Kidney (tissue), 14 donors: ENCODE measurements around the gene PPARA. TPM values are rescaled to one million over a fixed set of nuclear protein-coding genes. Genes with fewer than 3 reads are reported as not detected.

Experiments used
- DNase-seq, 5 donors: peaks; one replicate each; pipeline ENCODE4 v3.0.0-alpha.2; 2013 to 2020
- FAIRE-seq: peaks from 2 replicates; lab custom pipeline; 2012; peaks lifted over from hg19 to GRCh38; lab: Jason Lieb, UNC
- H3K27ac ChIP-seq, 2 donors: one replicate each; pipeline ENCODE4 v1.7.0; 2013; ENCODE audit warnings: low read depth in 2 of 2, low read length in 2 of 2, inconsistent platforms in 1 of 2
- H3K27me3 ChIP-seq: one replicate; pipeline ENCODE4 v1.7.1; 2013; ENCODE audit warnings: low read length, inconsistent platforms; ENCODE audit not compliant: control insufficient read depth, insufficient read depth
- H3K36me3 ChIP-seq, 3 donors: one replicate each; pipeline versions ENCODE4 v1.7.0 to v1.7.1; 2013; ENCODE audit warnings: low read length in 3 of 3, control low read depth in 1 of 3, inconsistent platforms in 1 of 3; ENCODE audit not compliant: insufficient read depth in 3 of 3, control insufficient read depth in 2 of 3
- H3K4me1 ChIP-seq, 3 donors: one replicate each; pipeline versions ENCODE4 v1.7.0 to v1.7.1; 2013; ENCODE audit warnings: low read length in 3 of 3, inconsistent platforms in 1 of 3, low read depth in 1 of 3; ENCODE audit not compliant: control insufficient read depth in 2 of 3, insufficient read depth in 2 of 3
- H3K4me3 ChIP-seq, 3 donors: one replicate each; pipeline versions ENCODE4 v1.7.0 to v1.8.1; 2013; ENCODE audit warnings: low read length in 3 of 3, control low read depth in 1 of 3, inconsistent platforms in 1 of 3
- H3K9ac ChIP-seq, 3 donors: one replicate each; pipeline versions ENCODE4 v1.7.0 to v1.7.1; 2013; ENCODE audit warnings: low read length in 3 of 3, control low read depth in 1 of 3, inconsistent platforms in 1 of 3
- H3K9me3 ChIP-seq, 3 donors: one replicate each; pipeline versions ENCODE4 v1.7.0 to v1.7.1; 2013; ENCODE audit warnings: low read length in 3 of 3, control low read depth in 1 of 3, inconsistent platforms in 1 of 3; ENCODE audit not compliant: control insufficient read depth in 2 of 3, insufficient read depth in 1 of 3
- intact Hi-C: fragments of 100-400 bp; cut with DNase I; formaldehyde crosslinking; loops from one replicate; pipeline ENCODE4 v1.11.1; 2022
- polyA plus RNA-seq: library from polyadenylated mRNA; stranded (reverse); fragments of 350-450 nt; fragmentation: Illumina TruSeq; extraction: RNeasy Lipid Tissue Mini Kit (QIAGEN cat#74804); gene quantifications from one replicate; pipeline ENCODE4 v1.2.3, GENCODE V29; 2014; ENCODE audit warnings: low read depth, low replicate concordance; ENCODE audit not compliant: insufficient read depth
- total RNA-seq: library from RNA; stranded (reverse); fragmentation: NEBNext Ultra II Directional; extraction: Animal tissue kit (Norgen Biotek cat#: 25700); gene quantifications from one replicate; pipeline ENCODE4 v1.2.1, GENCODE V29; 2021
- TF ChIP-seq, protein P1 (sequence below): IDR thresholded peaks from 3 replicates; pipeline ENCODE4 v1.5.1; 2012; ENCODE audit warnings: mild to moderate bottlenecking, moderate library complexity, borderline replicate concordance; ENCODE audit not compliant: insufficient read depth; ENCODE audit errors: extremely low read depth
- donor health status: control.
- donor health status: control.
- donor health status: control.
- donor health status: control.
- donor health status: control.
- donor health status: DM: yes; HTN: yes; CAD: no.
- donor health status: Normal renal cell carcinoma (clear cell type).

The PPARA gene
- total and polyA plus RNA-seq, 2 donors from 2014 or later = 15.8 to 36.8 TPM

DNA sequence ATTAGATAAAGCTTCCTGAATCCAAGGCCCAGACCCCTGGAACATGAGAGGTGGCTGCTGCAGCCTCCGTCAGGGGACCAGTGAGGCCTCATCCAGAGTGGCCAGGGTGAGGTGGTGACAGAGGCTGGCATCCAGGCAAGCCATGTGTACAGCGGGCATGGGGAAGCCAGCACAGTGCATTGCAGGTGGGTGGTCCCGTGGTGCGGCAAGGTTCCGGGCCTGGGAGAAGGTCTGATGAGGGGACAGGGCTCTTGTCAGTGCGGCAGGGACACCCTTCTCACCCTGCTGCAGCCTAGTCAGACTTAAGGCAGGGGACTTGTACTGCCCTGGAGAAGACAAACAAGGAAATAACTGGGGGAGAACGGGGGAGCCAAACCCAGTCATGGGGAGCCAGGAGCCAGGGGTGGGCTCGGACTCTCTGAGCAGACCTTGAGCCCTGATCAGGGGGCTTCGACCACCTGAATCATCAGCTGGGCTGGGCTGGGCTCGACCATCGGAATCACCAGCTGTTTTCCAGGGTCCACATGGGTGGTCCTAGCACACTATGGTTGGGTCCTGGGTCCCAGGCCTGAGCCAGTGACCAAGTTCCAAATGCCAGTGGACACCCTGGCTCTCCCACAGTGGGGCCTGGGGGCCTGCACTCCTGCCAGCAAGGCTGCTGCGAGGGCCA lies 122.6 kb downstream of the PPARA start:
- intact Hi-C loops = no loop called here
- Histone ChIP-seq H3K9ac (no peak overlapping the region), H3K4me1 (peaks cover 0 to 8% (median 4%) of the 10 kb centered on the region in 3 donors), H3K36me3 (peaks cover 5 to 62% (median 39%) of the 10 kb centered on the region in 3 donors), H3K9me3 (no peaks in the 10 kb centered on the region), H3K4me3 (no peak overlapping the region), H3K27ac (no peak overlapping the region), H3K27me3 (no peaks in the 10 kb centered on the region)
- FAIRE-seq (no peak), DNase-seq (peak in 1 of 5 donors; percentile 53)
- TF ChIP-seq, protein P1, sequence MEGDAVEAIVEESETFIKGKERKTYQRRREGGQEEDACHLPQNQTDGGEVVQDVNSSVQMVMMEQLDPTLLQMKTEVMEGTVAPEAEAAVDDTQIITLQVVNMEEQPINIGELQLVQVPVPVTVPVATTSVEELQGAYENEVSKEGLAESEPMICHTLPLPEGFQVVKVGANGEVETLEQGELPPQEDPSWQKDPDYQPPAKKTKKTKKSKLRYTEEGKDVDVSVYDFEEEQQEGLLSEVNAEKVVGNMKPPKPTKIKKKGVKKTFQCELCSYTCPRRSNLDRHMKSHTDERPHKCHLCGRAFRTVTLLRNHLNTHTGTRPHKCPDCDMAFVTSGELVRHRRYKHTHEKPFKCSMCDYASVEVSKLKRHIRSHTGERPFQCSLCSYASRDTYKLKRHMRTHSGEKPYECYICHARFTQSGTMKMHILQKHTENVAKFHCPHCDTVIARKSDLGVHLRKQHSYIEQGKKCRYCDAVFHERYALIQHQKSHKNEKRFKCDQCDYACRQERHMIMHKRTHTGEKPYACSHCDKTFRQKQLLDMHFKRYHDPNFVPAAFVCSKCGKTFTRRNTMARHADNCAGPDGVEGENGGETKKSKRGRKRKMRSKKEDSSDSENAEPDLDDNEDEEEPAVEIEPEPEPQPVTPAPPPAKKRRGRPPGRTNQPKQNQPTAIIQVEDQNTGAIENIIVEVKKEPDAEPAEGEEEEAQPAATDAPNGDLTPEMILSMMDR = no peak

DNA sequence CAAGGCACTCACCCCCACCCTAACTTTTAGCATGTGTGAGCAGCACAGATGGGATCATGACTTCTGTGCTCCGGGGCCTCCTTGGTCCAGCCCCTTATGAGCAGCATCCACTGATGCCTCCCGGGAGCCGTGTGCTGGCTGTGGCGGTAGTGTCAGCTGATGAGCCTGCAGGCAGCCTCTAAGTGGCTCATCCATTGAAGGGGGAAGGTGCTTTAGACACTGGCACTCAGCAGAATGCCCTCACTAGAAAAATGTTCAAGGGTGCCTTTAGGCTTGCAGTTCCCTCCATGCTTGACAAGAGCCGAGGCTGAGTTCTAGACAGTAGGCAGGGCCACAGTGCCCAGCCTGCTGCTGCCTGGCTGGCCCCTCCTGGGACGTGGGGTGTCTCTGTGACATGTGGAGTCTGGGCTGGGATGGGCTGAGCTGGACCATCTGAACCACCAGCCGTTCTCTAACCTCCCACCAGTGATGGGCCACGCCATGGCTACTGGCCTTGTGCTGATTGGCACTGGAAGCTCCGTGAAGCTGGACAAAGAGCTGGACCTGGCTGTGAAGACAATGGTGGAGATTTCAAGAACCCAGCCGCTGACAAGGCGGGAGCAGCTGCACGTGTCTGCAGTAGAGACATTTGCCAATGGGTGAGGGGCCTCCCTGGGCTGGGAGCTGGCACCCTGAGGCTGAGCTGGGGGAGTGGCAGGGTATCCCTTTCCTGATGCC lies 123.3 kb downstream of the PPARA start:
- H3K9me3 ChIP-seq = no peaks in the 10 kb centered on the region
- intact Hi-C loops = no loop called here
- no peak overlapping the region for H3K27ac ChIP-seq
- H3K4me1 ChIP-seq = peaks cover 0 to 8% (median 4%) of the 10 kb centered on the region in 3 donors
- H3K4me3 ChIP-seq = no peak overlapping the region
- no peaks in the 10 kb centered on the region for H3K27me3 ChIP-seq
- TF ChIP-seq, protein P1 = no peak
- no peak overlapping the region for H3K9ac ChIP-seq
- FAIRE-seq = no peak
- H3K36me3 ChIP-seq = peaks cover 5 to 69% (median 46%) of the 10 kb centered on the region in 3 donors
- no peak for DNase-seq

DNA sequence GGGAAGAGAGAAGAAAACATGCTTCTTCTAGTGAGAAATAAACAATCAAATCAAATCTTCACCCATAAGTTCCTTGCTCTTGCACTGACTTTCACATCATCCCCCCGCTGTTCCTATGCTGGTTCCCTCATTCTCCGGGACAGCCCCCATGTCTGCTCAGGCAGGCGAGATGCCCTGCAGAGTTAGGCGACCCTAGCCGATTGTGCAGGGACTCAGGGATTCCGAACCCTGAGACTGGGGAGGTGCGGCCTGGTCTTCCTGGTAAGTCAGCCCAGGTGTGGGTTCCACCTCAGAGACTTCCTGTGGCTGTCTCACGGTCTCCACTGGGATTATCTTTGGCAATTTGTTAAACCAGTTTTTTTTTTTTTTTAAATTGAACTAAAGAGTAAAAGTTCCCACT lies 124.1 kb downstream of the PPARA start:
- Histone ChIP-seq H3K36me3 (peaks cover 5 to 72% (median 53%) of the 10 kb centered on the region in 3 donors), H3K27ac (no peak overlapping the region)

More for the DNA sequence above, 124.1 kb downstream of the PPARA start:
- TF ChIP-seq, protein P1 = no peak
- peaks cover 0 to 3% (median under 1%) of the 10 kb centered on the region in 3 donors for H3K4me1 ChIP-seq
- H3K27me3 ChIP-seq = no peaks in the 10 kb centered on the region
- FAIRE-seq = no peak
- intact Hi-C loops = no loop called here
- H3K9me3 ChIP-seq = no peaks in the 10 kb centered on the region
- no peak overlapping the region for H3K4me3 ChIP-seq
- no peak for DNase-seq
- H3K9ac ChIP-seq = no peak overlapping the region
